IMR-90 (cell line): ENCODE measurements around the gene ZNF280C. TPM values are rescaled to one million over a fixed set of nuclear protein-coding genes. Genes with fewer than 3 reads are reported as not detected.
A peak's percentile ranks its signal among the peaks of the same experiment; 100 is the strongest.

Source experiments
- ATAC-seq: fragments of 200-7000 bp; cut with Tn5 transposase; 2 replicates; pipeline ENCODE4 v1.9.1; 2020; ENCODE audit warnings: low read depth, mild to moderate bottlenecking, moderate library complexity
- BruUV-seq: library from RNA; stranded (reverse); fragments of 400-500 nt; replicated peaks from 2 replicates; lab custom pipeline; 2021; lab: Mats Ljungman, UMichigan
- CTCF ChIA-PET: fragments of 300-600 bp; formaldehyde crosslinking; extraction: SDS; loops from one replicate; lab custom pipeline; 2021; ENCODE audit warnings: antibody characterized with exemption; lab: Yijun Ruan, JAX
- POLR2A ChIA-PET: fragments of 300-600 bp; sonication (Branson Sonifier 250); formaldehyde crosslinking; loops from one replicate; lab custom pipeline; 2022; ENCODE audit warnings: antibody characterized with exemption; ENCODE audit not compliant: unreplicated experiment; lab: Charles Lee
- DNase-seq: peaks from one replicate; pipeline ENCODE4 v3.0.0; 2013
- H2AFZ ChIP-seq: replicated peaks from 2 replicates; pipeline ENCODE3; 2013; ENCODE audit warnings: low read length, mild to moderate bottlenecking; ENCODE audit not compliant: poor library complexity
- H2AK5ac ChIP-seq: 2 replicates; pipeline ENCODE4 v1.6.1; 2013; ENCODE audit warnings: low read depth, low read length, inconsistent platforms
- H2AK9ac ChIP-seq: replicated peaks from 2 replicates; pipeline ENCODE3; 2013; ENCODE audit warnings: mild to moderate bottlenecking, low read depth, low read length, moderate library complexity; ENCODE audit not compliant: poor library complexity
- H2BK120ac ChIP-seq: 2 replicates; pipeline ENCODE4 v1.6.1; 2013; ENCODE audit warnings: low read depth, low read length, inconsistent platforms
- H2BK15ac ChIP-seq: 3 replicates; pipeline ENCODE4 v1.6.1; 2013; ENCODE audit warnings: low read depth, low read length, inconsistent platforms
- H2BK20ac ChIP-seq: 2 replicates; pipeline ENCODE4 v1.6.1; 2013; ENCODE audit warnings: low read depth, mild to moderate bottlenecking, inconsistent platforms, low read length, moderate library complexity
- H2BK5ac ChIP-seq: 2 replicates; pipeline ENCODE4 v1.6.1; 2013; ENCODE audit warnings: mild to moderate bottlenecking, low read depth, low read length, inconsistent platforms; ENCODE audit not compliant: poor library complexity, severe bottlenecking
- H3K14ac ChIP-seq: replicated peaks from 2 replicates; pipeline ENCODE4 v1.6.1; 2013; ENCODE audit warnings: low read depth, low read length, inconsistent platforms
- H3K18ac ChIP-seq: 2 replicates; pipeline ENCODE4 v1.6.1; 2013; ENCODE audit warnings: low read depth, low read length, control low read depth
- H3K23ac ChIP-seq: 2 replicates; pipeline ENCODE4 v1.6.1; 2013; ENCODE audit warnings: low read depth, low read length, inconsistent platforms
- H3K27ac ChIP-seq: 2 replicates; pipeline ENCODE4 v1.5.1; 2013; ENCODE audit warnings: mild to moderate bottlenecking, control low read depth, low read length; ENCODE audit not compliant: insufficient read depth
- H3K27me3 ChIP-seq: 2 replicates; pipeline ENCODE4 v1.6.1; 2013; ENCODE audit warnings: low read length; ENCODE audit not compliant: control insufficient read depth, insufficient read depth
- H3K36me3 ChIP-seq: 2 replicates; pipeline ENCODE4 v1.6.1; 2013; ENCODE audit warnings: low read length, mixed read lengths; ENCODE audit not compliant: control insufficient read depth, insufficient read depth
- H3K4ac ChIP-seq: 2 replicates; pipeline ENCODE4 v1.6.1; 2013; ENCODE audit warnings: low read depth, low read length, inconsistent platforms
- H3K4me1 ChIP-seq: 2 replicates; pipeline ENCODE4 v1.6.1; 2013; ENCODE audit warnings: low read length, mixed read lengths; ENCODE audit not compliant: control insufficient read depth, insufficient read depth
- H3K4me2 ChIP-seq: 2 replicates; pipeline ENCODE4 v1.6.1; 2013; ENCODE audit warnings: low read depth, mild to moderate bottlenecking, control low read depth, low read length, moderate library complexity
- H3K4me3 ChIP-seq: 2 replicates; pipeline ENCODE4 v1.5.1; 2013; ENCODE audit warnings: low read depth, mild to moderate bottlenecking, control low read depth, low read length, moderate library complexity; ENCODE audit not compliant: insufficient read depth
- H3K56ac ChIP-seq: 2 replicates; pipeline ENCODE4 v1.6.1; 2013; ENCODE audit warnings: low read length, inconsistent platforms; ENCODE audit not compliant: insufficient read depth; ENCODE audit errors: extremely low read depth
- H3K79me1 ChIP-seq, 2 experiments: 2 replicates each; pipeline ENCODE4 v1.6.1; 2013; ENCODE audit warnings: low read length in 2 of 2, inconsistent platforms in 1 of 2, low read depth in 1 of 2
- H3K9ac ChIP-seq: 2 replicates; pipeline ENCODE4 v1.6.1; 2013; ENCODE audit warnings: low read depth, low read length, control low read depth
- H3K9me1 ChIP-seq: 2 replicates; pipeline ENCODE4 v1.6.1; 2013; ENCODE audit warnings: low read length, inconsistent platforms; ENCODE audit not compliant: insufficient read depth
- H3K9me3 ChIP-seq: 2 replicates; pipeline ENCODE4 v1.6.1; 2013; ENCODE audit warnings: low read length; ENCODE audit not compliant: control insufficient read depth, insufficient read depth
- H4K20me1 ChIP-seq: 2 replicates; pipeline ENCODE4 v1.6.1; 2013; ENCODE audit warnings: low read length, inconsistent platforms; ENCODE audit not compliant: insufficient read depth
- H4K5ac ChIP-seq: 2 replicates; pipeline ENCODE4 v1.6.1; 2013; ENCODE audit warnings: mild to moderate bottlenecking, low read depth, low read length, control low read depth
- H4K8ac ChIP-seq, 2 experiments: 2 replicates each; pipeline ENCODE4 v1.6.1; 2013; ENCODE audit warnings: low read depth in 2 of 2, low read length in 2 of 2, control low read depth in 1 of 2, inconsistent platforms in 1 of 2
- H4K91ac ChIP-seq: 2 replicates; pipeline ENCODE4 v1.6.1; 2013; ENCODE audit warnings: low read depth, low read length, inconsistent platforms; ENCODE audit not compliant: insufficient read depth
- BHLHE40 ChIP-seq: fragments of 150-350 bp; IDR thresholded peaks from 2 replicates; pipeline ENCODE4 v1.6.1; 2016; ENCODE audit warnings: mild to moderate bottlenecking, low read depth, low read length
- MAFK ChIP-seq: IDR thresholded peaks from 2 replicates; pipeline ENCODE4 v1.6.1; 2012; ENCODE audit warnings: low read depth, low read length, improper control_type of control experiment
- MXI1 ChIP-seq: IDR thresholded peaks from 2 replicates; pipeline ENCODE4 v1.6.1; 2012; ENCODE audit warnings: low read depth, mild to moderate bottlenecking, low read length, moderate library complexity, borderline replicate concordance
- POLR2A ChIP-seq: IDR thresholded peaks from 2 replicates; pipeline ENCODE4 v1.6.1; 2012; ENCODE audit warnings: mild to moderate bottlenecking, low read depth, low read length
- RCOR1 ChIP-seq: IDR thresholded peaks from 2 replicates; pipeline ENCODE4 v1.6.1; 2012; ENCODE audit warnings: mild to moderate bottlenecking, low read length, improper control_type of control experiment; ENCODE audit not compliant: insufficient replicate concordance
- RFX5 ChIP-seq: IDR thresholded peaks from 2 replicates; pipeline ENCODE4 v1.8.0; 2012; ENCODE audit warnings: low read depth, mild to moderate bottlenecking, low read length, moderate library complexity
- SMC3 ChIP-seq: fragments of 150-350 bp; IDR thresholded peaks from 2 replicates; pipeline ENCODE4 v1.6.1; 2016; ENCODE audit warnings: low read depth, mild to moderate bottlenecking, antibody characterized with exemption, low read length, moderate library complexity
- WGBS, 2 experiments: methylation state at CpG; one replicate each; pipeline versions ENCODE4 v1.1.5 to v1.1.7; 2013; ENCODE audit warnings: missing lambda C conversion rate in 2 of 2; ENCODE audit not compliant: insufficient read length in 1 of 2; ENCODE audit errors: extremely low coverage in 2 of 2; 5-methylcytosine and 5-hydroxymethylcytosine counted together
- dilution Hi-C: fragments of 300-500 bp; cut with HindIII; formaldehyde crosslinking; loops from one replicate; pipeline ENCODE4 v1.14.3; 2018; ENCODE audit warnings: low sequenced_read_pairs; ENCODE audit not compliant: unreplicated experiment
- in situ Hi-C: fragments of 300-500 bp; cut with MboI; formaldehyde crosslinking; loops from 3 replicates; pipeline ENCODE4 v1.14.3; 2019; ENCODE audit warnings: low sequenced_read_pairs, inconsistent platforms, mixed read lengths
- intact Hi-C: fragments of 100-400 bp; cut with micrococcal nuclease; formaldehyde crosslinking; loops from 2 replicates; pipeline ENCODE4 v1.10.0; 2022
- polyA plus RNA-seq, 3 experiments: library from polyadenylated mRNA; depleted of rRNA; stranded (reverse); fragments of >200 nt; gene quantifications; 2 replicates each; pipeline ENCODE4 v1.2.3, GENCODE V29; 2012; ENCODE audit warnings: low replicate concordance in 1 of 3
- total RNA-seq: library from RNA; depleted of rRNA; stranded (reverse); fragments of >200 nt; gene quantifications from 2 replicates; pipeline ENCODE4 v1.2.3, GENCODE V29; 2012

The ZNF280C gene
- total and polyA plus RNA-seq, 2 of the 4 experiments (the other 2 are of a cell fraction), result 3.1 to 4.5 TPM

GRCh38 chrX:130162094-130162735, 106.5 kb downstream of the ZNF280C start:
- Histone ChIP-seq H3K4ac (no peak overlapping the region), H2BK20ac (no peak overlapping the region), H4K91ac (no peak overlapping the region), H3K18ac (no peak overlapping the region), H2AK5ac (no peak overlapping the region), H2AK9ac (no peak overlapping the region), H3K14ac (no peak overlapping the region), H2BK120ac (no peak overlapping the region), H3K36me3 (no peaks in the 10 kb centered on the region), H3K56ac (no peak overlapping the region), H3K4me2 (no peak overlapping the region), H3K4me1 (no peaks in the 10 kb centered on the region), H3K4me3 (no peak overlapping the region), H3K23ac (no peak overlapping the region), H4K20me1 (no peaks in the 10 kb centered on the region), H2BK15ac (no peak overlapping the region), H3K9ac (no peak overlapping the region), H2AFZ (no peak overlapping the region), H3K79me1 (peaks cover 7 to 8% of the 10 kb centered on the region in 2 experiments; a peak in 2 of 4 replicates), H2BK5ac (no peak overlapping the region), H3K9me1 (no peaks in the 10 kb centered on the region), H4K5ac (no peak overlapping the region), H3K27me3 (no peaks in the 10 kb centered on the region), H3K9me3 (no peaks in the 10 kb centered on the region), H4K8ac (no peak overlapping the region), H3K27ac (no peak overlapping the region)
- POLR2A ChIA-PET, result no interaction called here
- dilution Hi-C loops (no loop called here), intact Hi-C loops (no loop called here), in situ Hi-C loops (no loop called here)
- CTCF ChIA-PET, result no interaction called here
- TF ChIP-seq RFX5 (no peak), POLR2A (no peak), MXI1 (no peak), RCOR1 (no peak), SMC3 (no peak), BHLHE40 (no peak), MAFK (peak; percentile 77)
- no peak for ATAC-seq
- no peak for DNase-seq
- WGBS, 2 experiments, result 20% methylated on average over 1 of the region's 6 CpGs; no CpG with 5 or more reads in 1 of the 2 experiments
- no TSS peak for BruUV-seq
